Trophoblast cell (in vitro differentiated cells and primary cell): Measurements from ENCODE around the gene MCM6.

Experiments
- DNase-seq, 2 donors: peaks; one replicate each; pipeline ENCODE4 v3.0.0-alpha.2; 2016
- H2AFZ ChIP-seq: 2 replicates; pipeline ENCODE4 v1.6.1; 2013; ENCODE audit warnings: low read length, moderate library complexity, mild to moderate bottlenecking; ENCODE audit not compliant: insufficient read depth, poor library complexity
- H2AK5ac ChIP-seq: 2 replicates; pipeline ENCODE4 v1.6.1; 2013; ENCODE audit warnings: mild to moderate bottlenecking, low read length
- H2BK120ac ChIP-seq: 2 replicates; pipeline ENCODE4 v1.6.1; 2013; ENCODE audit warnings: low read length, mild to moderate bottlenecking, moderate library complexity; ENCODE audit not compliant: insufficient read depth, poor library complexity
- H2BK12ac ChIP-seq: 2 replicates; pipeline ENCODE4 v1.6.1; 2013; ENCODE audit warnings: mild to moderate bottlenecking, low read length, moderate library complexity
- H2BK5ac ChIP-seq: 2 replicates; pipeline ENCODE4 v1.6.1; 2013; ENCODE audit warnings: low read length, low read depth, moderate library complexity, mild to moderate bottlenecking; ENCODE audit not compliant: poor library complexity
- H3K14ac ChIP-seq: 2 replicates; pipeline ENCODE4 v1.6.1; 2013; ENCODE audit warnings: mild to moderate bottlenecking, low read length
- H3K18ac ChIP-seq: 2 replicates; pipeline ENCODE4 v1.6.1; 2013; ENCODE audit warnings: mild to moderate bottlenecking, low read length
- H3K23ac ChIP-seq: 2 replicates; pipeline ENCODE4 v1.6.1; 2013; ENCODE audit warnings: low read length
- H3K27ac ChIP-seq: 2 replicates; pipeline ENCODE4 v1.5.1; 2013; ENCODE audit warnings: low read depth, mild to moderate bottlenecking, inconsistent platforms, low read length, moderate library complexity
- H3K27me3 ChIP-seq: 2 replicates; pipeline ENCODE4 v1.6.1; 2013; ENCODE audit warnings: inconsistent platforms, mild to moderate bottlenecking, low read length, moderate library complexity; ENCODE audit not compliant: insufficient read depth
- H3K36me3 ChIP-seq, 2 experiments: 1 replicate in 1 of 2; 2 replicates in 1 of 2; pipeline ENCODE4 v1.6.1; 2013; ENCODE audit warnings: low read length in 2 of 2, mild to moderate bottlenecking in 2 of 2, moderate library complexity in 1 of 2; ENCODE audit not compliant: insufficient read depth in 2 of 2, control insufficient read depth in 1 of 2
- H3K4ac ChIP-seq: 2 replicates; pipeline ENCODE4 v1.6.1; 2013; ENCODE audit warnings: low read depth, mild to moderate bottlenecking, low read length, moderate library complexity
- H3K4me1 ChIP-seq, 2 experiments: 1 replicate in 1 of 2; 2 replicates in 1 of 2; pipeline ENCODE4 v1.6.1; 2013; ENCODE audit warnings: low read length in 2 of 2, mild to moderate bottlenecking in 2 of 2, moderate library complexity in 1 of 2; ENCODE audit not compliant: insufficient read depth in 2 of 2, control insufficient read depth in 1 of 2
- H3K4me2 ChIP-seq: 2 replicates; pipeline ENCODE4 v1.6.1; 2013; ENCODE audit warnings: inconsistent platforms, mild to moderate bottlenecking, low read length, moderate library complexity
- H3K4me3 ChIP-seq: 2 replicates; pipeline ENCODE4 v1.5.1; 2013; ENCODE audit warnings: mild to moderate bottlenecking, low read depth, low read length, inconsistent platforms
- H3K79me1 ChIP-seq: one replicate; pipeline ENCODE4 v1.6.1; 2013; ENCODE audit warnings: low read length
- H3K79me2 ChIP-seq: 2 replicates; pipeline ENCODE4 v1.6.1; 2013; ENCODE audit warnings: low read length, mild to moderate bottlenecking; ENCODE audit not compliant: control insufficient read depth, insufficient read depth, poor library complexity
- H3K9ac ChIP-seq: 2 replicates; pipeline ENCODE4 v1.6.1; 2013; ENCODE audit warnings: mild to moderate bottlenecking, low read length
- H3K9me3 ChIP-seq: 2 replicates; pipeline ENCODE4 v1.6.1; 2013; ENCODE audit warnings: low read depth, mild to moderate bottlenecking, control low read depth, inconsistent platforms, low read length; ENCODE audit not compliant: insufficient read depth
- H4K12ac ChIP-seq: 2 replicates; pipeline ENCODE4 v1.6.1; 2013; ENCODE audit warnings: low read depth, mild to moderate bottlenecking, low read length, moderate library complexity
- H4K8ac ChIP-seq: 2 replicates; pipeline ENCODE4 v1.6.1; 2013; ENCODE audit warnings: low read depth, mild to moderate bottlenecking, low read length, moderate library complexity
- H4K91ac ChIP-seq: one replicate; pipeline ENCODE4 v1.6.1; 2013; ENCODE audit warnings: low read depth, mild to moderate bottlenecking, low read length, moderate library complexity
- WGBS: extraction: QIAGEN DNeasy Blood & Tissue Kit; methylation state at CpG from one replicate; pipeline ENCODE4 v1.1.7; 2013; ENCODE audit warnings: missing lambda C conversion rate; ENCODE audit not compliant: insufficient read length, insufficient coverage; ENCODE audit errors: extremely low coverage; 5-methylcytosine and 5-hydroxymethylcytosine counted together

The MCM6 gene

GRCh38 chr2:135820003-135820618, 56.1 kb downstream of the MCM6 start:
- H3K36me3 ChIP-seq: no peaks in the 10 kb centered on the region
- no peak for DNase-seq
- H2BK12ac ChIP-seq: no peak overlapping the region
- H4K12ac ChIP-seq: no peak overlapping the region
- no peak overlapping the region for H2BK5ac ChIP-seq
- H3K4me2 ChIP-seq: no peak overlapping the region
- H3K9me3 ChIP-seq: peaks cover 5% of the 10 kb centered on the region
- H2AFZ ChIP-seq: no peak overlapping the region
- H3K79me1 ChIP-seq: no peaks in the 10 kb centered on the region
- no peak overlapping the region for H4K8ac ChIP-seq
- no peak overlapping the region for H2AK5ac ChIP-seq
- WGBS: no CpG with 5 or more reads among the region's 9 CpGs
- no peak overlapping the region for H3K27ac ChIP-seq
- no peaks in the 10 kb centered on the region for H3K27me3 ChIP-seq
- no peak overlapping the region for H3K14ac ChIP-seq
- no peak overlapping the region for H3K18ac ChIP-seq
- H3K79me2 ChIP-seq: no peaks in the 10 kb centered on the region
- no peak overlapping the region for H3K4ac ChIP-seq
- no peak overlapping the region for H3K23ac ChIP-seq
- H4K91ac ChIP-seq: no peak overlapping the region
- H2BK120ac ChIP-seq: no peak overlapping the region
- no peaks in the 10 kb centered on the region for H3K4me1 ChIP-seq
- no peak overlapping the region for H3K9ac ChIP-seq
- no peak overlapping the region for H3K4me3 ChIP-seq

GRCh38 chr2:135818937-135819610, 57.2 kb downstream of the MCM6 start:
- H3K9me3 ChIP-seq: peaks cover 5% of the 10 kb centered on the region
- no peak overlapping the region for H2AK5ac ChIP-seq
- no peak overlapping the region for H3K4me2 ChIP-seq
- H4K8ac ChIP-seq: no peak overlapping the region
- peak; percentile 14 to 41 for DNase-seq
- H3K18ac ChIP-seq: no peak overlapping the region
- no peak overlapping the region for H3K23ac ChIP-seq
- no peaks in the 10 kb centered on the region for H3K4me1 ChIP-seq
- no peak overlapping the region for H2BK120ac ChIP-seq
- no peak overlapping the region for H3K4me3 ChIP-seq
- no CpG with 5 or more reads among the region's 8 CpGs for WGBS
- H3K27ac ChIP-seq: no peak overlapping the region
- no peak overlapping the region for H3K9ac ChIP-seq
- no peak overlapping the region for H2BK12ac ChIP-seq
- no peaks in the 10 kb centered on the region for H3K79me1 ChIP-seq
- H3K36me3 ChIP-seq: no peaks in the 10 kb centered on the region
- H4K91ac ChIP-seq: no peak overlapping the region
- no peaks in the 10 kb centered on the region for H3K27me3 ChIP-seq
- no peak overlapping the region for H3K14ac ChIP-seq
- no peak overlapping the region for H2AFZ ChIP-seq
- H2BK5ac ChIP-seq: no peak overlapping the region
- no peak overlapping the region for H4K12ac ChIP-seq
- no peak overlapping the region for H3K4ac ChIP-seq
- H3K79me2 ChIP-seq: no peaks in the 10 kb centered on the region

GRCh38 chr2:135817951-135818350, 58.3 kb downstream of the MCM6 start:
- Histone ChIP-seq H3K9ac (no peak overlapping the region), H2AFZ (no peak overlapping the region), H3K79me1 (no peaks in the 10 kb centered on the region), H2BK12ac (no peak overlapping the region), H3K9me3 (no peaks in the 10 kb centered on the region), H3K27ac (no peak overlapping the region), H4K12ac (no peak overlapping the region), H3K18ac (no peak overlapping the region), H3K4me1 (no peaks in the 10 kb centered on the region), H3K4me2 (no peak overlapping the region), H3K27me3 (no peaks in the 10 kb centered on the region), H4K91ac (no peak overlapping the region), H3K23ac (no peak overlapping the region), H3K4ac (no peak overlapping the region), H2AK5ac (no peak overlapping the region), H2BK120ac (no peak overlapping the region), H3K79me2 (no peaks in the 10 kb centered on the region), H3K36me3 (no peaks in the 10 kb centered on the region), H2BK5ac (no peak overlapping the region), H3K4me3 (no peak overlapping the region), H4K8ac (no peak overlapping the region), H3K14ac (no peak overlapping the region)
- WGBS: no CpG with 5 or more reads among the region's 4 CpGs
- no peak for DNase-seq

GRCh38 chr2:135817466-135817865, 58.8 kb downstream of the MCM6 start:
- no peaks in the 10 kb centered on the region for H3K79me2 ChIP-seq

More at GRCh38 chr2:135817466-135817865, 58.8 kb downstream of the MCM6 start:
- no peak overlapping the region for H3K4me3 ChIP-seq
- no peaks in the 10 kb centered on the region for H3K36me3 ChIP-seq
- no peak for DNase-seq
- WGBS: no CpG with 5 or more reads among the region's 18 CpGs
- H3K9me3 ChIP-seq: no peaks in the 10 kb centered on the region
- no peak overlapping the region for H3K4me2 ChIP-seq
- no peak overlapping the region for H3K14ac ChIP-seq
- no peak overlapping the region for H4K91ac ChIP-seq
- no peak overlapping the region for H2BK120ac ChIP-seq
- H3K23ac ChIP-seq: no peak overlapping the region
- no peaks in the 10 kb centered on the region for H3K27me3 ChIP-seq
- H3K4me1 ChIP-seq: no peaks in the 10 kb centered on the region
- no peak overlapping the region for H2BK5ac ChIP-seq
- no peak overlapping the region for H3K27ac ChIP-seq
- no peak overlapping the region for H2AFZ ChIP-seq
- H4K12ac ChIP-seq: no peak overlapping the region
- no peak overlapping the region for H2BK12ac ChIP-seq
- H3K18ac ChIP-seq: no peak overlapping the region
- H2AK5ac ChIP-seq: no peak overlapping the region
- no peaks in the 10 kb centered on the region for H3K79me1 ChIP-seq
- H3K9ac ChIP-seq: no peak overlapping the region
- H3K4ac ChIP-seq: no peak overlapping the region
- H4K8ac ChIP-seq: no peak overlapping the region
